Ovary (tissue), 9 donors: Measurements from ENCODE around the gene RAPGEF4. TPM values are rescaled to one million over a fixed set of nuclear protein-coding genes. Genes with fewer than 3 reads are reported as not detected.
"Not testable (repeated sequence)": the region's sequence is repeated elsewhere in the genome, so short reads cannot be mapped to it uniquely, and the experiment has no call there.

ENCODE experiments used
- DNase-seq, 5 donors: peaks; one replicate each; pipeline ENCODE4 v3.0.0-alpha.2; 2019 to 2020
- H3K27ac ChIP-seq, 2 donors: fragments of 200-600 bp; one replicate each; pipeline versions ENCODE4 v1.5.1 to v1.8.0; 2019 to 2022
- H3K27me3 ChIP-seq: fragments of 200-600 bp; one replicate; pipeline ENCODE4 v1.8.0; 2022
- H3K36me3 ChIP-seq: fragments of 200-600 bp; sonication (generic); one replicate; pipeline ENCODE4 v1.5.1; 2019
- H3K4me1 ChIP-seq: one replicate; pipeline ENCODE4 v1.8.1; 2013; ENCODE audit warnings: mild to moderate bottlenecking, moderate library complexity; ENCODE audit not compliant: insufficient read depth
- H3K4me3 ChIP-seq: fragments of 200-600 bp; sonication (generic); one replicate; pipeline ENCODE4 v1.5.1; 2017
- H3K9me3 ChIP-seq, 2 donors: fragments of 200-600 bp in 1 of 2; sonication (generic) in 1 of 2; one replicate each; pipeline versions ENCODE4 v1.5.1 to v1.8.1; 2013 to 2019; ENCODE audit warnings: mild to moderate bottlenecking in 1 of 2, moderate library complexity in 1 of 2
- CTCF ChIP-seq, 3 donors: fragments of 450-650 bp in 2 of 3; fragments of 200-600 bp in 1 of 3; IDR thresholded peaks; one replicate each; pipeline versions ENCODE4 v1.5.1 to v1.8.0; 2016 to 2022; ENCODE audit warnings: antibody characterized with exemption in 3 of 3, mild to moderate bottlenecking in 1 of 3
- EP300 ChIP-seq: sonication (generic); formaldehyde crosslinking; IDR thresholded peaks from one replicate; pipeline ENCODE4 v1.6.1; 2017; ENCODE audit warnings: antibody characterized with exemption
- POLR2A ChIP-seq: fragments of 450-650 bp; IDR thresholded peaks from one replicate; pipeline ENCODE4 v1.6.1; 2017; ENCODE audit warnings: antibody characterized with exemption, mild to moderate bottlenecking, moderate library complexity
- WGBS, 3 donors: extraction: QIAGEN DNeasy Blood & Tissue Kit in 1 of 3; methylation state at CpG; one replicate each; pipeline versions ENCODE4 v1.1.5 to v1.1.7; 2013 to 2017; 5-methylcytosine and 5-hydroxymethylcytosine counted together
- intact Hi-C, 4 donors: fragments of 100-400 bp; cut with DNase I; formaldehyde crosslinking; loops; one replicate each; pipeline versions ENCODE4 v1.11.0 to v1.15.1; 2022 to 2023
- polyA plus RNA-seq, 2 donors: library from polyadenylated mRNA; stranded (reverse); fragments of 200-250 nt in 1 of 2; fragments of 350-450 nt in 1 of 2; fragmentation: Illumina TruSeq in 1 of 2; extraction: RNeasy Lipid Tissue Mini Kit (QIAGEN cat#74804) in 1 of 2; gene quantifications; one replicate each; pipeline ENCODE4 v1.2.3, GENCODE V29; 2013 to 2014
- total RNA-seq, 7 donors: library from RNA; depleted of rRNA in 2 of 7; stranded (reverse); fragments of >200 nt in 2 of 7; fragmentation: NEBNext Ultra II Directional in 3 of 7; extraction: Animal tissue kit (Norgen Biotek cat#: 25700) in 3 of 7; gene quantifications; one replicate each; pipeline versions ENCODE4 v1.1.0 to v1.2.4, GENCODE V29; 2016 to 2023
- donor health status: DM: no; HTN: no; CAD: no; lungs with moderate emphysema.
- donor health status: DM: no; HTN: no; CAD: no.
- donor health status: Bipolar disorder and iron deficiency.
- donor health status: DM: yes; HTN: yes; CAD: no.
- donor health status: DM: no; HTN: no; CAD: no.
- donor health status: DM: yes; HTN: yes; CAD: no.

Gene RAPGEF4
- total and polyA plus RNA-seq, 9 donors = 6.8 to 24.6 (median 8.3) TPM

DNA sequence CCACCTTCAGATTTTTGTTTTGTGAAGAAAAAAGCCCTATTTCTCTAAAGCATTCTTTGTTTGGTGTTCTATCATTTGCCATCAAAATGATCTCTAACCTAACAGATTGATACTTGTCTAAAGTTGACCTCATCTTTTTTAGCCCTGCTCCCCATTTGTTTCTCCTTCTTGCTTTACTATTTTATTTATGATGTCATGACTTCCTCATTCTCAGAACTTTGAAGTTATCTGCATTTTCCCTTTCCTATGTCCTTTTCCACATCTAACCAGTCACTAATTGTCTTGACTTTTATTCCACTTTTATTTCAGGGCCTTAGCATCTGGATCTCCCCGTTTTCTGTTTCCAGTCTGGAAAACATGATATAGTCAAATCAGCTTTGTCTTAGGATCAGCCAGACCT is 8.3 kb downstream of the RAPGEF4 start:
- Histone ChIP-seq H3K9me3 (no peaks in the 10 kb centered on the region), H3K4me1 (no peaks in the 10 kb centered on the region), H3K36me3 (no peaks in the 10 kb centered on the region), H3K27me3 (no peaks in the 10 kb centered on the region), H3K4me3 (no peak overlapping the region), H3K27ac (no peak overlapping the region)
- no peak for TF ChIP-seq POLR2A
- TF ChIP-seq EP300 = no peak
- no peak for TF ChIP-seq CTCF (IDR thresholded peaks at IDR 0.05)
- 91 to 93% (median 92%) methylated on average over 1 of the region's 1 CpG for WGBS, 3 donors
- intact Hi-C loops = no loop called here
- DNase-seq = no peak

DNA sequence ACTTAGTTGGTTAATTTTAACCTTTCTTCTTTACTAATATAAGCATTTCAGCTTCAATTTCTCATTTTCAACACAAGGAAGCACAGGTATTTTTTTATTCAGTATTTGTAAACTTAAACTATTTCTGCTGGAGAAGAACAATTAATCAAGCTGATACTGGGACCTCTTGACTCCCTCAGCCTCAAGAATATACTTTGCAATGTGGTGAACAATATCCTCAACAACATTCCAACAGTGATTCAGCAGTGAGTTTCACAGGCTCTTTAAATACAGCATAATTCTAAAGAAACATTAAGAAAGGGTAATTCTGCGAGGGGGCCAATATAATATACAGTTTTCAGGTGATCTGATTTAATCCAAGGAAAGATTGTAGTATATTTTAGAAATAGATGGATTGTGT is 10.0 kb downstream of the RAPGEF4 start:
- intact Hi-C loops = no loop called here
- no peak for DNase-seq
- Histone ChIP-seq H3K27ac (no peak overlapping the region), H3K9me3 (no peaks in the 10 kb centered on the region), H3K36me3 (no peaks in the 10 kb centered on the region), H3K4me1 (no peaks in the 10 kb centered on the region), H3K27me3 (no peaks in the 10 kb centered on the region), H3K4me3 (no peak overlapping the region)
- 89 to 93% (median 92%) methylated on average over 1 of the region's 1 CpG for WGBS, 3 donors
- TF ChIP-seq POLR2A (no peak), EP300 (no peak), CTCF (IDR thresholded peaks at IDR 0.05) (no peak)

GRCh38 chr2:172748543-172748942 is 12.9 kb downstream of the RAPGEF4 start:
- H3K27ac ChIP-seq, H3K4me1 ChIP-seq, intact Hi-C loops, DNase-seq, H3K36me3 ChIP-seq, H3K9me3 ChIP-seq, H3K4me3 ChIP-seq, H3K27me3 ChIP-seq: not testable (repeated sequence)
- whole genome bisulfite sequencing, 3 donors = 92 to 95% (median 94%) methylated on average over 2 of the region's 2 CpGs

DNA sequence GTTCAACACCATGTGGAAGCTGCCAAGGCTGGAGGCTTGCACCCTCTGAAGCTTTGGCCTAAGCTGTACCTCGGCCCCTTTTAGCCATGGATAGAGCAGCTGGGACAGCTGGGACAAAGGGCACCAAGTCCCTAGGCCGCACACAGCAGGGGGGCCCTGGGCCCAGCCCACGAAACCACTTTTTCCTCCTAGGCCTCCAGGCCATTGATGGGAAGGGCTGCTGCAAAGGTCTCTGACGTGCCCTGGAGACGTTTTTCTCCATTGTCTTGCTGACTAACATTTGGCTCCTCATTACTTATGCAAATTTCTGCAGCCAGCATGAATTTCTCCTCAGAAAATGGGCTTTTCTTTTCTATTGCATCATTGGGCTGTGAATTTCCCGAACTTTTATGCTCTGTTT is 13.7 kb downstream of the RAPGEF4 start:
- Histone ChIP-seq H3K27me3 (no peaks in the 10 kb centered on the region), H3K27ac (no peak overlapping the region), H3K36me3 (no peaks in the 10 kb centered on the region), H3K9me3 (no peaks in the 10 kb centered on the region), H3K4me3 (no peak overlapping the region), H3K4me1 (no peaks in the 10 kb centered on the region)
- intact Hi-C loops = no loop called here
- 81 to 83% (median 83%) methylated on average over 6 of the region's 6 CpGs for WGBS, 3 donors
- no peak for DNase-seq
- TF ChIP-seq POLR2A = no peak
- no peak for TF ChIP-seq CTCF (IDR thresholded peaks at IDR 0.05)
- TF ChIP-seq EP300 = no peak

DNA sequence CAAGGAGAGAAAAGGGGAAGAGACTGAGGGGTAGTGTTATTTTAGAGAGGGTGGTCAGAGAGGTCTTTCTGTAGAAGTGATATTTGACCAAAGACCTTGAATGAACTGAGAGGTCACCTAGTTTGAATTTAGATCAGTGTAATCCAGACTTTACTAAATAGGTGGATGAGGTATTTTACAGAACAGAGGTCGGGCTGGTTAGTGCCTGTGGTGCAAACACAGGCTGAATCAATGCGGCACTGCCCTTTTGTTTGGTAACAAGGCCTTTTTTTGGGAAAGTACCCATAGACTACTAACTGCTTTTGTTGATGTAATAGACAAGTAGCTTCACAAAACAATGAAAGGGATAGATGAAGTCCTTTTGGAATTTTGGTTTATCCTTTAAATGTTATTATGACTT is 15.9 kb downstream of the RAPGEF4 start:
- H3K9me3 ChIP-seq = peaks cover 0 to 5% of the 10 kb centered on the region in 2 donors
- intact Hi-C loops = no loop called here
- no peaks in the 10 kb centered on the region for H3K36me3 ChIP-seq
- 43 to 45% (median 45%) methylated on average over 2 of the region's 2 CpGs for WGBS, 3 donors
- no peak for TF ChIP-seq POLR2A
- no peak for TF ChIP-seq EP300
- no peak for TF ChIP-seq CTCF (IDR thresholded peaks at IDR 0.05)
- no peaks in the 10 kb centered on the region for H3K27me3 ChIP-seq
- no peak for DNase-seq
- no peaks in the 10 kb centered on the region for H3K4me1 ChIP-seq
- H3K4me3 ChIP-seq = no peak overlapping the region
- H3K27ac ChIP-seq = no peak overlapping the region
